Stimulated activated naive CD8-positive, alpha-beta T cell treated with anti-CD3 and anti-CD28 coated beads, Interleukin-15, amount 100 ng/mL, for 72 hours (primary cell): ENCODE data around the gene SV2C.

Experiments
- ATAC-seq: fragments of 150-1000 bp; cut with Tn5 transposase; 2 replicates; pipeline ENCODE4 v1.10.0; 2021; ENCODE audit warnings: mild to moderate bottlenecking, moderate library complexity
- DNase-seq, 2 donors: peaks; one replicate each; pipeline ENCODE4 v3.0.0; 2021 to 2022
- H3K27ac Mint-ChIP-seq, 2 donors: one replicate each; pipeline ENCODE4 v1.8.0; 2022; ENCODE audit warnings: mild to moderate bottlenecking in 2 of 2, mixed read lengths in 2 of 2, moderate library complexity in 2 of 2
- H3K27me3 Mint-ChIP-seq: one replicate; pipeline ENCODE4 v1.8.0; 2022; ENCODE audit warnings: mixed read lengths
- H3K4me1 Mint-ChIP-seq: one replicate; pipeline ENCODE4 v1.8.0; 2022; ENCODE audit warnings: mild to moderate bottlenecking, mixed read lengths
- H3K4me3 Mint-ChIP-seq, 2 donors: one replicate each; pipeline ENCODE4 v1.8.0; 2022; ENCODE audit warnings: mild to moderate bottlenecking in 2 of 2, mixed read lengths in 2 of 2, moderate library complexity in 1 of 2
- H3K9me3 Mint-ChIP-seq, 2 donors: one replicate each; pipeline ENCODE4 v1.8.0; 2022; ENCODE audit warnings: mixed read lengths in 2 of 2

The SV2C gene

GRCh38 chr5:76137887-76138542 lies 54.8 kb downstream of the SV2C start:
- no peak overlapping the region for H3K27ac Mint-ChIP-seq
- ATAC-seq = no peak
- H3K4me3 Mint-ChIP-seq = no peak overlapping the region
- DNase-seq = no peak
- no peaks in the 10 kb centered on the region for H3K9me3 Mint-ChIP-seq
- no peaks in the 10 kb centered on the region for H3K4me1 Mint-ChIP-seq
- H3K27me3 Mint-ChIP-seq = peaks cover 26% of the 10 kb centered on the region

- peaks cover 7% of the 10 kb centered on the region for H3K27me3 Mint-ChIP-seq
- no peaks in the 10 kb centered on the region for H3K9me3 Mint-ChIP-seq
- no peaks in the 10 kb centered on the region for H3K4me1 Mint-ChIP-seq
- no peak overlapping the region for H3K4me3 Mint-ChIP-seq
- DNase-seq (no peak), ATAC-seq (no peak)
- H3K27ac Mint-ChIP-seq = no peak overlapping the region
These were observed 60.7 kb downstream of the SV2C start for GRCh38 chr5:76143884-76144283.

DNA sequence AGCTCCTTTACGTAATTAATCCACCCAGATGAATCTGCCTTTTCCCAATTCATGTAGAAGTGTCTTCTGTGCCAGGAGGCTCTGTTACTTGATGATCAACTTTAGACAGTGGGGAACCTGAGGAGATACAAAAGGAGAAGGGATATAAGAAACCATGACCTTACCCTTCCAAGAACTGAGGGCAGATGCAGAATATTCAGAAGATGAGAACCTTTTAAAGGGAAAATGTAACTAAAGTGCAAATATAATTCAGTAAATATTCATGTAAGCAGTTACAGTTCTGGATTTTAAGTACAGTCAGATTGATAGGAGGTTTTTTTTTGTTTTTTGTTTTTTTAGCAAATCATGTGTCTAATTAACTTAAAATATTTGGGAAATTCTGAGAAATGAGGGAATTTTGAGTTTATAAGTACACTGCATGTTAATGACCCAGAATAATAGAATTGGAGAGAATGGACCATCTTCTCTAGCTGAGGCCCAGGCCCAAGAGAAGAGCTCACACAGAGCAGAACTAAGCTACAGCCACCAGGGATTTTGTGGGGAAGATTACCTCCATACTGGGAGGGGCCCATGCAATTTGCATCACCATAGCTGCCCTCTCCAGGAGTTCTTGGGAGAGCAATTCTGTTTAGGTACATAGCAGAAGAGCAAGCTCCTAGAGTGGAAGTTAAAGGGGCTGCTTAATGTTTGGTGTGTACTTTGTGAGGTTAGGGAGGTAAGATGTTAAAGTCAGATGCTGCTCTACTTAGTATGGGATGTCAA lies 61.5 kb downstream of the SV2C start:
- H3K9me3 Mint-ChIP-seq = no peaks in the 10 kb centered on the region
- H3K4me1 Mint-ChIP-seq = no peaks in the 10 kb centered on the region
- peaks cover 7% of the 10 kb centered on the region for H3K27me3 Mint-ChIP-seq
- H3K27ac Mint-ChIP-seq = no peak overlapping the region
- DNase-seq = no peak
- no peak for ATAC-seq
- no peak overlapping the region for H3K4me3 Mint-ChIP-seq

DNA sequence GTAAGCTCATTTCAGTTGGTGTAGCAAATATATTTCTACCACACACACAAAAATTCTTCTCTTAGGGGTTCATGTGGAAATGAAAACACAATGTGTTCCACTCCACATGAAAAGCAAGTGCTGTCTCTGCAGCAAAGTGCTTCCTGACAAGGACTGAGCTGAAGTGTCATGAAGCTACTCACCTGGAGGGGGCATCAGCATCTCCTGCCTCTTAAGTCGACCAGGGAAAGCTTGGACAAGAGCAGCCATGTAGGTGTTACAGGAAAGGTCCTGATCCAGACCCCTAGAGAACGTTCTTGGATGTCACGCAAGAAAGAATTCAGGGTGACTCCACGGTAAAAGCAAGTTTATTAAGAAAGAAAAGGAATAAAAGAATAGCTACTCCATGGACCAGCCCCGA lies 62.8 kb downstream of the SV2C start:
- no peak overlapping the region for H3K27ac Mint-ChIP-seq

DNA sequence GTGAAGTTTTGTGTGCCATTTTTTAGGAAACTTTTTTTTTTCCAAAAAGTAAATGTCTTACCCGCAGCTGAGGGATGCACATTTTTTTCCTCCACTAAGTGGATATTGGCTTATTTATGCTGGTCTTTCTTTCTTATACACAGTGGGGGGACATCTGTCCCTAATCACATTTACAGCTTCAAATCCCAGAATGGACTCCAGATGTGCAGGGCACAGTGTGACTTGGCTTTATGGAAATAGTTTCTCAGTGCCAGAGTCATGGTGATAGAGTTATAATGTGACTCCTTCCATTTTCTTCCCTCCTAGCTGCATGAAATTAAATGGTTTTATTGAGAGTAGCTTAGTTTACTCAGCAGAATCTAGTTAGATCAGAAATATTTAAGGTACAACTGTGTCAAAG lies 66.5 kb downstream of the SV2C start:
- ATAC-seq (no peak), DNase-seq (no peak)
- Mint-ChIP-seq H3K27me3 (peaks cover 18% of the 10 kb centered on the region), H3K4me1 (no peaks in the 10 kb centered on the region), H3K4me3 (no peak overlapping the region), H3K27ac (no peak overlapping the region), H3K9me3 (no peaks in the 10 kb centered on the region)

More for the DNA sequence above, 62.8 kb downstream of the SV2C start:
- Mint-ChIP-seq H3K27me3 (peaks cover 3% of the 10 kb centered on the region), H3K9me3 (no peaks in the 10 kb centered on the region), H3K4me3 (no peak overlapping the region), H3K4me1 (no peaks in the 10 kb centered on the region)
- ATAC-seq = no peak
- no peak for DNase-seq

GRCh38 chr5:76152161-76152560 lies 69.0 kb downstream of the SV2C start:
- Mint-ChIP-seq H3K27me3 (peaks cover 24% of the 10 kb centered on the region), H3K4me1 (no peaks in the 10 kb centered on the region), H3K9me3 (peaks cover 9 to 16% of the 10 kb centered on the region in 2 donors), H3K4me3 (no peak overlapping the region), H3K27ac (no peak overlapping the region)
- DNase-seq (no peak), ATAC-seq (no peak)

- Mint-ChIP-seq H3K27ac (no peak overlapping the region), H3K4me1 (no peaks in the 10 kb centered on the region), H3K4me3 (no peak overlapping the region), H3K9me3 (peaks cover 9 to 16% of the 10 kb centered on the region in 2 donors), H3K27me3 (peaks cover 24% of the 10 kb centered on the region)
- ATAC-seq (no peak), DNase-seq (no peak)
These were observed 69.5 kb downstream of the SV2C start for GRCh38 chr5:76152700-76153099.

DNA sequence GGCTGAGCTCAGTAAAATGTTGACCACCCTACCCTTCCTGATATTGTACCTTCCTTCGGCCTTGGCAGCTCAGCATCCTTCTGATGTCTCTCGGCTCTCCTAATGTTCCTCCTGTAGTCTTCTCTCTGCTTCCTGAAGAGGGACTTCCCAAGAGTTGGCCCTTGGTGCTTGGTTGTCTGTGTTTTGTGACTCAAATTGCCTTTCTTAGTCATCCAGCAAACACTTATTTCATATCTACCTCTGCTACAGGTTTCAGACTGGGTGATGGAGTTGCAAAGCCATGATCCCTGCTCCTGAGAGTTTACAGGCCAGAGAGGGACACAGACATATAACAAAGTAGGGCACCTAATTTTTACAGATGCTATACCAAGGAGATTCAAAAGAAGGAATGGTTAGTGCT lies 70.1 kb downstream of the SV2C start:
- no peak overlapping the region for H3K4me3 Mint-ChIP-seq
- no peaks in the 10 kb centered on the region for H3K4me1 Mint-ChIP-seq
- no peak overlapping the region for H3K27ac Mint-ChIP-seq
- no peak for DNase-seq
- no peak for ATAC-seq
- H3K27me3 Mint-ChIP-seq = peaks cover 24% of the 10 kb centered on the region
- H3K9me3 Mint-ChIP-seq = peaks cover 9 to 16% of the 10 kb centered on the region in 2 donors

DNA sequence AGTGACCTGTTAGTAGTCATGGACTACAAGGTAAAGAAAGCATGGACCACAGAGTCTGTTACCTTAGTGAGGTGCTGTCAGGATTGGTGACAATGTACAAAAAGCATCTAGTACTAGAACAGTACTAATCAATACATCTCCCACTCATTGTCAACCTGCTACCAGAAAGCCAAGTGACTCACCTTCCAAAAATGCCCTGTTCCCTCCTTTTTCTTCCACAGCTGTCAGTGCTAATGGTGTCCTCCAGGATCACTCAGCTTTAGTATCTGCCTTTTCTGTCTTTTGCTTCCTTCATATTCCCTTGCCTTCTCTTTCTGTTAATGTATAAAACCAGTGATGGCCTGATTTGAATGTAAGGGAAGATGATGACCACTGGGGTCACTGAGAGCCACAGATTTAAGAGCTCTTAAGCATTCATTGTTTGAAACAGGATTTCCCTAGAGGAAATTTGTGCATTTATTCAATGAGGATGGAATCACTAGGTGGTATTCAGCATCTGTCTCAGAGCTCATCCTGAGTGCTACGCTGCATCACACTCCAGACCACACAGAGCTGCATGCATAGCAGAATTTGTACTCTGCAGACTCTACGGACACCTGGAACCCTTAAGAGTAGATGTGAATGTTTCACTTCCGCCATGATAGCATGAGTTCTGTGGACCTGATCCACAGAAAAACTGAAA lies 71.0 kb downstream of the SV2C start:
- H3K27ac Mint-ChIP-seq = peak overlapping the region in 1 of 2 donors; percentile 49
- no peak for DNase-seq
- H3K4me3 Mint-ChIP-seq = no peak overlapping the region
- no peaks in the 10 kb centered on the region for H3K4me1 Mint-ChIP-seq
- ATAC-seq = no peak
- peaks cover 9 to 16% of the 10 kb centered on the region in 2 donors for H3K9me3 Mint-ChIP-seq
- H3K27me3 Mint-ChIP-seq = peaks cover 24% of the 10 kb centered on the region

DNA sequence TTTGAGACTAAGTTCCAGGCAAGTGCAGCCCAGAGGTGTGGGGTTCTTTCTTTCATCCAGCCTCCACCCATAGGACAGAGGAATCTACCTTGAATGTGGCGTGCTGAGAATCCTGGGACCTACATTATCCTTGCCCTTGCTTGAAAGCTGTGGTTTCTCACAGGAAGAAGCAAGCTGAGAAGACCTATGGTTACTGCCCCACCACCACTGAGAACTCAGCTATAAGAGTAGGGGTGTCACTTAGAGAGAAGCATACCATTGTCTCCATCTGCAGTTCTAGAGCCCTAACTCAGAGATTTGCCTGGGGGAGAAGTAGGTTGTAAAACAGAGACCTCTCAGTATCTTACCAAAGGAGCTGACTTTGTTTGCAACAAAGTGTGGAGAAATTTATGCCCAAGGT lies 72.4 kb downstream of the SV2C start:
- peaks cover 9 to 16% of the 10 kb centered on the region in 2 donors for H3K9me3 Mint-ChIP-seq
- no peak for ATAC-seq
- no peaks in the 10 kb centered on the region for H3K4me1 Mint-ChIP-seq
- DNase-seq = no peak
- H3K4me3 Mint-ChIP-seq = no peak overlapping the region
- peaks cover 24% of the 10 kb centered on the region for H3K27me3 Mint-ChIP-seq
- H3K27ac Mint-ChIP-seq = no peak overlapping the region

DNA sequence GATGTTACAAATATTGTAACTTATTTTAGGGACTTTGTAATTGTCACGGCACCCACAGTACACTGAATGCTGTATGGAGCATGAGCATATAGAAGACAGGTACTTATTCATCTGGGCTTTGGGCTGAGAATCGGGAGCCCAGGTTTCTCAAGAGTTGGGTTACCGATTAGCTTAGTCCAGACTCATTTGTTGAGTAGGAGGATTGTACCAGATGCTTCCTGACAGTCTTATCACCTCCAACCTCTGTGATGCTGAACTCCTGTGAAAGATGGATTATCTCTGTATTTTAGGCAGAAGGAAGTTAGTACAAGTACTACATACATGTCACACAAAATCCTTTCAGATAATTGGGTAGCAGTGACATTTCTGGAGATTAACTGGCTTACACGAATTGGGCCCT lies 79.2 kb downstream of the SV2C start:
- Mint-ChIP-seq H3K4me3 (no peak overlapping the region), H3K27me3 (peaks cover 23% of the 10 kb centered on the region), H3K4me1 (no peaks in the 10 kb centered on the region), H3K27ac (no peak overlapping the region), H3K9me3 (peaks cover 4 to 7% of the 10 kb centered on the region in 2 donors)
- ATAC-seq = no peak
- no peak for DNase-seq

- Mint-ChIP-seq H3K27me3 (peaks cover 31% of the 10 kb centered on the region), H3K9me3 (peaks cover 4 to 7% of the 10 kb centered on the region in 2 donors), H3K4me1 (no peaks in the 10 kb centered on the region), H3K27ac (no peak overlapping the region), H3K4me3 (no peak overlapping the region)
- no peak for DNase-seq
- no peak for ATAC-seq
These were observed 80.0 kb downstream of the SV2C start for GRCh38 chr5:76163111-76163628.

- ATAC-seq (no peak), DNase-seq (no peak)
- peaks cover 4 to 7% of the 10 kb centered on the region in 2 donors for H3K9me3 Mint-ChIP-seq
- H3K27me3 Mint-ChIP-seq = peaks cover 46% of the 10 kb centered on the region
- H3K4me3 Mint-ChIP-seq = no peak overlapping the region
- H3K27ac Mint-ChIP-seq = no peak overlapping the region
- H3K4me1 Mint-ChIP-seq = no peaks in the 10 kb centered on the region
These were observed 81.8 kb downstream of the SV2C start for GRCh38 chr5:76165029-76165428.

DNA sequence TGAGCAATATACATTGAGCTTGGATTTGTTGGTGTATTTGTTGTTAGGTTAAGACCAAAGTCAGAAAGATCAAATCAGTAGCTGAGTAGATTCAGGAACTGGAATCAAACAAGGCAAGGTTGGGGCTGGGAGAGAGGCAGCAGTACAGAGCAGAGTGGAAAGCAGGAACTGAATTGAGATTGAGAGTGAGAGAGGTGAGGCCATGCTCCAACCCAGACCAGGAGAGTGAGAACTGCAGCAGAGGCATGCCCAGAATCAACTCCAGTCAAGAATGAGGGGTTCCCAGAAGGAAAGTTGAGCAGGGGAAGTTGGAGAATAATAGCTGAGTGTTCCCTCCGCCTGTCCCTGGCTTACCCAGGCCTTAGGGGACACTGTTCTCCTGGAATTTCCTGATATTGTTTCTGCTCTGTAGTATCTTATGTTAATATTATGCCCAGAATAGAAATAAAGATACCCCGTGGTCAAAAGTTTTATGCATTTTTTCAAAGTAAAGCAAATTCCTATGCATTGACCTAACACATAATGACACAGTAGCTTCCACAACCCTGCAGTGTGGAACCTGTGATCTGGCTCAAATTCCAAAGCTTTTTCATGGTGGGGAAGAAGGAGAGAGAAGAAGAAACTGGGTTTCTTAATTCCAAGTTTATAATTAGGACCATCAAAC lies 82.7 kb downstream of the SV2C start:
- Mint-ChIP-seq H3K4me3 (no peak overlapping the region), H3K4me1 (no peaks in the 10 kb centered on the region), H3K27ac (no peak overlapping the region), H3K9me3 (peaks cover 4 to 7% of the 10 kb centered on the region in 2 donors), H3K27me3 (peaks cover 46% of the 10 kb centered on the region)
- ATAC-seq (no peak), DNase-seq (no peak)

- ATAC-seq (peak; percentile 60), DNase-seq (no peak)
- no peaks in the 10 kb centered on the region for H3K4me1 Mint-ChIP-seq
- H3K9me3 Mint-ChIP-seq = peaks cover 4 to 7% of the 10 kb centered on the region in 2 donors
- H3K27ac Mint-ChIP-seq = no peak overlapping the region
- no peak overlapping the region for H3K4me3 Mint-ChIP-seq
- peaks cover 46% of the 10 kb centered on the region for H3K27me3 Mint-ChIP-seq
These were observed 83.8 kb downstream of the SV2C start for GRCh38 chr5:76166886-76167576.
